ENCODE measurements around the gene PHLPP1. TPM values are rescaled to one million over a fixed set of nuclear protein-coding genes. Genes with fewer than 3 reads are reported as not detected.

The PHLPP1 gene
- total and polyA plus RNA-seq, 2 of the 13 experiments (the other 11 are each of a cell fraction or from before 2014, with no cell fraction given) = 9.8 to 18.5 TPM

GRCh38 chr18:62741584-62741983 is 26.2 kb downstream of the PHLPP1 start:
- BruUV-seq (replicated peaks) = TSS peak; percentile 62
- H3K27me3 ChIP-seq (ENCODE audit: control insufficient read depth in 1 of 2, insufficient read depth in 2 of 2, low read length in 2 of 2) = no peaks in the 10 kb centered on the region
- in situ Hi-C loops (cut with HindIII; ENCODE audit: extremely low pct_ligation_motif_present, low pct_unique_long_range_greater_than_20kb) = no loop called here
- no peaks in the 10 kb centered on the region for H4K20me1 ChIP-seq (ENCODE audit: insufficient read depth, low read length)
- peak; percentile 74 for ATAC-seq
- CTCF ChIA-PET (ENCODE audit: low intra/inter-chr PET ratio, low total read pairs) = no interaction called here
- FAIRE-seq = no peak
- H3K36me3 ChIP-seq (replicated peaks in 1 of 2; ENCODE audit: control insufficient read depth in 1 of 2, insufficient read depth in 2 of 2, low read length in 2 of 2) = no peaks in the 10 kb centered on the region
- H3K4me2 ChIP-seq (ENCODE audit: low read depth, low read length) = peak overlapping the region; percentile 88
- H3K9ac ChIP-seq (ENCODE audit: insufficient read depth, low read depth, low read length) = peak overlapping the region; percentile 81
- H3K9me3 ChIP-seq (ENCODE audit: low read length) = no peaks in the 10 kb centered on the region
- peaks cover 88% of the 10 kb centered on the region for H3K79me2 ChIP-seq (ENCODE audit: insufficient read depth, low read length)
- peaks cover 79% of the 10 kb centered on the region for H3K4me1 ChIP-seq (ENCODE audit: insufficient read depth, low read length)
- intact Hi-C loops (cut with micrococcal nuclease; ENCODE audit: unreplicated experiment) = loop anchor here (1.0 to 5.0 kb wide), 3 partner anchors 25 to 46 kb away; no protein-coding TSS in a partner anchor
- WGBS (ENCODE audit: low lambda C conversion rate) = 2% methylated on average over 4 of the region's 4 CpGs
- H3K4me3 ChIP-seq (replicated peaks in 1 of 3; ENCODE audit: insufficient read depth in 1 of 3, low read depth in 2 of 3, low read length in 3 of 3) = peak overlapping the region; percentile 56 to 66 (median 59); a peak in 5 of 6 replicates
- no peak overlapping the region for H2AFZ ChIP-seq (ENCODE audit: low read length)
- H3K27ac ChIP-seq (ENCODE audit: extremely low read length, insufficient read depth, low read length) = peak overlapping the region; percentile 92
- POLR2A ChIA-PET = interaction anchor here (1.0 to 3.4 kb wide), 9 partner anchors 9 to 219 kb away, joined by 3 to 34 read pairs (median 4); partner anchors contain the start of genes PHLPP1 and ZCCHC2
- peak; percentile 50 for DNase-seq (ENCODE audit: low spot score)
- TF ChIP-seq ZBTB7B (CRISPR knock-in tag; IDR thresholded peaks at IDR 0.05) (no peak), SAP130 (CRISPR knock-in tag; IDR thresholded peaks at IDR 0.05; ENCODE audit: low read depth) (no peak), ZNF18 (CRISPR knock-in tag; IDR thresholded peaks at IDR 0.05; ENCODE audit: insufficient replicate concordance) (peak; percentile 30), PTBP1 (IDR thresholded peaks at IDR 0.05; ENCODE audit: low read depth, low read length, poor library complexity, severe bottlenecking) (no peak), ZSCAN12 (CRISPR knock-in tag; IDR thresholded peaks at IDR 0.05) (no peak), KAT8 (CRISPR knock-in tag; IDR thresholded peaks at IDR 0.05) (no peak), CREB1 (IDR thresholded peaks at IDR 0.05) (no peak), CREB1 (CRISPR knock-in tag; IDR thresholded peaks at IDR 0.05) (no peak; the same call in 1 of the 2 replicates), ZNF644 (CRISPR knock-in tag; IDR thresholded peaks at IDR 0.05; ENCODE audit: low read depth) (no peak), ZNF609 (CRISPR knock-in tag; IDR thresholded peaks at IDR 0.05; ENCODE audit: borderline replicate concordance) (0 out of 2 replicates have a peak, but pooled peaks have one; percentile 5), ATF7 (IDR thresholded peaks at IDR 0.05) (no peak), ATF7 (CRISPR knock-in tag; IDR thresholded peaks at IDR 0.05) (no peak), MLLT10 (CRISPR knock-in tag; IDR thresholded peaks at IDR 0.05) (no peak), POGZ (CRISPR knock-in tag; IDR thresholded peaks at IDR 0.05) (peak; percentile 3; the same call in 1 of the 2 replicates), EED (CRISPR knock-in tag; IDR thresholded peaks at IDR 0.05) (no peak), ZNF543 (CRISPR knock-in tag; IDR thresholded peaks at IDR 0.05) (0 out of 2 replicates have a peak, but pooled peaks have one; percentile 39), TEAD3 (CRISPR knock-in tag; optimal IDR thresholded peaks at IDR 0.05; ENCODE audit: borderline replicate concordance) (no peak), FLYWCH1 (CRISPR knock-in tag; IDR thresholded peaks at IDR 0.05) (no peak), ZFP36L1 (CRISPR knock-in tag; IDR thresholded peaks at IDR 0.05) (no peak), ISL2 (CRISPR knock-in tag; IDR thresholded peaks at IDR 0.05) (0 out of 2 replicates have a peak, but pooled peaks have one; percentile 5), PLSCR1 (CRISPR knock-in tag; IDR thresholded peaks at IDR 0.05; ENCODE audit: borderline replicate concordance) (no peak)
